Measurements from ENCODE around the gene B3GALNT1.
A peak's percentile ranks its signal among the peaks of the same experiment; 100 is the strongest.

B3GALNT1 gene

DNA sequence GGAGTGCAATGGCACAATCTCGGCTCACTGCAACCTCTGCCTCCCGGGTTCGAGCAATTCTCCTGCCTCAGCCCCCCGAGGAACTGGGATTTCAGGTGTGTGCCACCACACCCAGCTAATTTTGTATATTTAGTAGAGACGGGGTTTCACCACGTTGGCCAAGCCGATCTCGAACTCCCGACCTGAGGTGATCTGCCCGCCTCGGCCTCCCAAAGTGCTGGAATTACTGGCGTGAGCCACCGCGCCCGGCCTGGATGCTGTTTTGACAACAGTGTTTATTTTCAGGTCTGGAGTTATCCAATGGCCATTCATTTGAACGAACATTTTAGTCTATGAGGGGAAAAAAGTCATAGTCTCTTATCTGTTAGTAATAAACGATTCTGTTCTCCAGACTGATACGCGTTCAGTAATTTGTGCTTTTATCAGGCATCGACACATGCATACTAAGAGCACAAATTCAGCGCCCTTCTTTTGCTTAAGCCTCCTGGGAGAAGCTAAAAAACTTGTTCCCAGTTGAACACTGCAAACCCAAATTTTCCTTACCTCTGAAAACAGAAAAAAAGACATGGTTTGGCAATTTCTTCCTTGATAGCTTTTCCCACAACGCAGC is 1.3 kb downstream of the B3GALNT1 start:
- DNase-seq (ENCODE audit: low spot score): no peak
- TF ChIP-seq CTCF (IDR thresholded peaks at IDR 0.05; ENCODE audit: extremely low read depth, insufficient read depth, missing control alignments): no peak
- in situ Hi-C loops (cut with MboI; ENCODE audit: low pct_unique_long_range_greater_than_20kb, low sequenced_read_pairs, unreplicated experiment): no loop called here

DNA sequence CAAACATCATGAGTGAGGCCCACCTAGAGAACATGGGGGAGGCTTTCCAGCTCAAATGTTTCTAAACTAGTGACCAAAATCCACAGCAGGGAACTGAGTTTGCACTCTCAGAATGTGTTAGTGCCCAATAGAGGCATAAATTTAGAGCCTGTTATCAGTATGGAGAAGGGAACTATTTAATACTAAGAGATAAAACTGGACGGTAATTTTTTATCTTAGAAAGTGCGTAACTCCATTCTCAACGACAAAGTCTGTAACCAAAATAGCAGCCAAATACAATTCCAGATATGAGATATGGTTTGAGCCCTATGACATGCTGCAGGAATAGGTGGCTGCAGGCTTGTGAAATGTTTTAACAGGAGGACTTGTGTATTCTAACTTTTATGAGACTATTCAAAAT is 3.5 kb downstream of the B3GALNT1 start:
- no peak for DNase-seq (ENCODE audit: low spot score)
- TF ChIP-seq CTCF (IDR thresholded peaks at IDR 0.05; ENCODE audit: extremely low read depth, insufficient read depth, missing control alignments): no peak
- in situ Hi-C loops (cut with MboI; ENCODE audit: low pct_unique_long_range_greater_than_20kb, low sequenced_read_pairs, unreplicated experiment): no loop called here

GRCh38 chr3:161100994-161101393 is 4.2 kb downstream of the B3GALNT1 start:
- no peak for TF ChIP-seq CTCF (IDR thresholded peaks at IDR 0.05; ENCODE audit: extremely low read depth, insufficient read depth, missing control alignments)
- in situ Hi-C loops (cut with MboI; ENCODE audit: low pct_unique_long_range_greater_than_20kb, low sequenced_read_pairs, unreplicated experiment): no loop called here
- DNase-seq (ENCODE audit: low spot score): no peak

DNA sequence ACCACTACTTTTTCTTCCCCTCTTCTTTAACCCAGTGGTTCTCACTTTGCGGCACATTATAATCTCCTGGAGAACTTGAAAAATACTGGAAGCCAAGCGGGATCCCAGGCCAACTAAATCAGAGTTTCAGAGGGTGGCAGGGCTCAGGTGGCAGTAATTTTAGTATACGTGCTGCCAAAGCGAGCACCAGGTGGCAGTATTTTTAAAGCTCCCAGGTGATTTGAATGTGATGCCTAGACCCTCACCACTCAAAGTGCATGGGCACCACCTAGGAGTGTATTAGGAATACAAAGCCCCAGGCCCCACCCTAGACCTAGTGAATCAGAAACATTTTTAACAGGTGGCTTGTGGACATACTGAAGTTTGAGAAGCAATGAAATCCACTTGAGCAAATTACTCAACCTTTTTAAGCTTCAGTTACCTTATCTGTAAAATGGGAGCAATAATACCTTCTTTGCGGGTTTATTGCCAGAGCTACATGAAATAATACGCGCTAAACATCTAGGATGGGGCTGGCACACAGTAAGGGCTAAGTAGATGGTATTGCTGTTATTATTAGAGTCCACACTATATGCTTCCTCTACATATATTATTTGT is 8.3 kb downstream of the B3GALNT1 start:
- DNase-seq (ENCODE audit: low spot score): no peak
- peak; percentile 44 for TF ChIP-seq CTCF (IDR thresholded peaks at IDR 0.05; ENCODE audit: extremely low read depth, insufficient read depth, missing control alignments)
- in situ Hi-C loops (cut with MboI; ENCODE audit: low pct_unique_long_range_greater_than_20kb, low sequenced_read_pairs, unreplicated experiment): no loop called here

DNA sequence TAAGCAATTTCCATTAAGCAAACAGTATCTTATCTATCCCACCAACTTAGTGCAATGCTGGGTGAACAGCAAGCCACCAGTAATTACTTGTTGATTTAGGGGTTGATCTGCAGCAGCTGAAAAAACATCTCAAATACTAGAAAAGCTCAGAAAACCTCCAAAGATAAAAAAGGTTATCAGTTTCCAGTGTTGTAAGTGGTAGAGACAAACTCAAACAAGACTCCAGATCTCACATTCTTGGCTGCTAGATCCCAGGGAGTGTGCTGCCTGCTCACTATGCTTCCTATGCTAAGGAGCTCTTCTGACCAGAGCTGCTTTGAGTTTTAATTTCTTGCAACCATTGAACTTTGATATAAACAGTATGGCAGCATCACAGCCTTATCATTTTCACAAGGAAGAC is 11.3 kb downstream of the B3GALNT1 start:
- no peak for TF ChIP-seq CTCF (IDR thresholded peaks at IDR 0.05; ENCODE audit: extremely low read depth, insufficient read depth, missing control alignments)
- DNase-seq (ENCODE audit: low spot score): no peak
- in situ Hi-C loops (cut with MboI; ENCODE audit: low pct_unique_long_range_greater_than_20kb, low sequenced_read_pairs, unreplicated experiment): no loop called here

- DNase-seq (ENCODE audit: low spot score): no peak
- in situ Hi-C loops (cut with MboI; ENCODE audit: low pct_unique_long_range_greater_than_20kb, low sequenced_read_pairs, unreplicated experiment): no loop called here
- no peak for TF ChIP-seq CTCF (IDR thresholded peaks at IDR 0.05; ENCODE audit: extremely low read depth, insufficient read depth, missing control alignments)
Measured at GRCh38 chr3:161084277-161084676, 20.9 kb downstream of the B3GALNT1 start.

All from GM13977 (cell line).